ENCODE measurements around the gene PON1. TPM values are rescaled to one million over a fixed set of nuclear protein-coding genes. Genes with fewer than 3 reads are reported as not detected.

Gene PON1
- total and polyA plus RNA-seq, 2 of the 8 experiments (the other 6 are each of a cell fraction or from before 2014, with no cell fraction given): not detected

GRCh38 chr7:95338832-95339231 lies 14.5 kb upstream of the PON1 start (continued):
- TF ChIP-seq CHD7 (IDR thresholded peaks at IDR 0.05; ENCODE audit: insufficient replicate concordance, low read length): no peak
- TF ChIP-seq ZNF274 (IDR thresholded peaks at IDR 0.05; ENCODE audit: borderline replicate concordance, extremely low read depth, low read length): no peak
- no peak for TF ChIP-seq TCF12 (IDR thresholded peaks at IDR 0.05; ENCODE audit: low read depth, low read length)
- TF ChIP-seq ATF3 (IDR thresholded peaks at IDR 0.05; ENCODE audit: insufficient read depth, low read depth, low read length): no peak
- no peak for TF ChIP-seq CTCF (IDR thresholded peaks at IDR 0.05; ENCODE audit: control extremely low read depth in 1 of 3, insufficient read depth in 1 of 3, low read depth in 1 of 3, low read length in 3 of 3)
- no peak for TF ChIP-seq MAFK (IDR thresholded peaks at IDR 0.05; ENCODE audit: low read depth, low read length)
- TF ChIP-seq NRF1 (IDR thresholded peaks at IDR 0.05; ENCODE audit: low read depth, low read length): no peak
- no peak for TF ChIP-seq TBP (IDR thresholded peaks at IDR 0.05; ENCODE audit: low read depth, low read length)

Data from H1 (cell line).